A549 (cell line): ENCODE results near the gene RAB17. TPM values are rescaled to one million over a fixed set of nuclear protein-coding genes. Genes with fewer than 3 reads are reported as not detected.

Experiments
- ATAC-seq, 2 experiments: fragments of 200-7000 bp in 1 of 2; fragments of >200 bp in 1 of 2; cut with Nextera tagmentation in 1 of 2; cut with Tn5 transposase in 1 of 2; 3 replicates each; pipeline versions ENCODE4 v1.8.0 to v1.9.1; 2018 to 2020; ENCODE audit warnings: mild to moderate bottlenecking in 1 of 2, moderate library complexity in 1 of 2
- CTCF ChIA-PET: fragments of 300-600 bp; sonication (Branson Sonifier 250); formaldehyde crosslinking; extraction: SDS; loops from one replicate; lab custom pipeline; 2021; ENCODE audit warnings: antibody characterized with exemption, inconsistent platforms; lab: Yijun Ruan, JAX
- POLR2A ChIA-PET: fragments of 350-600 bp; formaldehyde crosslinking; extraction: SDS; loops from one replicate; lab custom pipeline; 2021; ENCODE audit warnings: antibody characterized with exemption, inconsistent platforms; lab: Yijun Ruan, JAX
- DNase-seq, 2 experiments: peaks; one replicate each; pipeline versions ENCODE4 v3.0.0 to v3.0.0-alpha.2; 2011 to 2016; ENCODE audit warnings: low read depth in 1 of 2, low spot score in 1 of 2
- FAIRE-seq: peaks from 2 replicates; lab custom pipeline; 2011; peaks lifted over from hg19 to GRCh38; lab: Jason Lieb, UNC
- H3K27ac ChIP-seq, 2 experiments: fragments of >200 bp; sonication (Bioruptor Twin); formaldehyde crosslinking; 3 replicates each; pipeline ENCODE4 v1.5.1; 2016 to 2017
- H3K4me1 ChIP-seq: fragments of >200 bp; sonication (Bioruptor Twin); formaldehyde crosslinking; 3 replicates; pipeline ENCODE4 v1.6.1; 2016
- H3K4me2 ChIP-seq: fragments of >200 bp; sonication (Bioruptor Twin); formaldehyde crosslinking; 3 replicates; pipeline ENCODE4 v1.6.1; 2016
- H3K4me3 ChIP-seq: fragments of >200 bp; sonication (Bioruptor Twin); formaldehyde crosslinking; 3 replicates; pipeline ENCODE4 v1.5.1; 2016
- H3K9me3 ChIP-seq: fragments of >200 bp; sonication (Bioruptor Twin); formaldehyde crosslinking; 3 replicates; pipeline ENCODE4 v1.6.1; 2016
- CHD4 ChIP-seq: fragments of 200-600 bp; sonication (generic); IDR thresholded peaks from 2 replicates; pipeline ENCODE4 v1.6.1; 2016; ENCODE audit warnings: antibody characterized with exemption, mild to moderate bottlenecking, borderline replicate concordance
- EHF ChIP-seq: fragments of 250-450 bp; sonication (Bioruptor Pico); IDR thresholded peaks from 2 replicates; pipeline ENCODE4 v1.5.0; 2020; ENCODE audit warnings: mild to moderate bottlenecking
- FOSB ChIP-seq: fragments of 250-450 bp; sonication (Bioruptor Pico); IDR thresholded peaks from 2 replicates; pipeline ENCODE4 v1.5.0; 2020; ENCODE audit warnings: mild to moderate bottlenecking, moderate library complexity
- FOXS1 ChIP-seq: fragments of 250-450 bp; sonication (Bioruptor Pico); IDR thresholded peaks from 2 replicates; pipeline ENCODE4 v1.5.0; 2020; ENCODE audit warnings: mild to moderate bottlenecking, moderate library complexity
- HOXB13 ChIP-seq: fragments of 250-450 bp; sonication (Bioruptor Pico); IDR thresholded peaks from 2 replicates; pipeline ENCODE4 v1.5.0; 2020; ENCODE audit warnings: low read depth, mild to moderate bottlenecking, moderate library complexity
- JUN ChIP-seq, 2 experiments: fragments of >200 bp; sonication (Bioruptor Twin); formaldehyde crosslinking; IDR thresholded peaks; 2 replicates in 1 of 2; 3 replicates in 1 of 2; pipeline ENCODE4 v1.6.1; 2016 to 2017
- KDM1A ChIP-seq: fragments of 200-600 bp; sonication (generic); IDR thresholded peaks from 2 replicates; pipeline ENCODE4 v1.6.1; 2016; ENCODE audit warnings: low read depth, mild to moderate bottlenecking
- KDM5A ChIP-seq: fragments of 200-600 bp; sonication (generic); IDR thresholded peaks from 2 replicates; pipeline ENCODE4 v1.6.1; 2016; ENCODE audit warnings: antibody characterized with exemption, mild to moderate bottlenecking
- MAZ ChIP-seq: fragments of 150-350 bp; IDR thresholded peaks from 2 replicates; pipeline ENCODE4 v1.6.1; 2014; ENCODE audit warnings: antibody characterized with exemption, low read depth, low read length, borderline replicate concordance
- MYC ChIP-seq: IDR thresholded peaks from 2 replicates; pipeline ENCODE4 v1.6.1; 2012; ENCODE audit warnings: mild to moderate bottlenecking, inconsistent platforms, low read length, improper control_type of control experiment, borderline replicate concordance
- NPAS2 ChIP-seq: fragments of 250-450 bp; sonication (Bioruptor Pico); IDR thresholded peaks from 2 replicates; pipeline ENCODE4 v1.8.0; 2022; ENCODE audit warnings: mild to moderate bottlenecking, moderate library complexity, borderline replicate concordance
- PHF8 ChIP-seq: fragments of 200-600 bp; sonication (generic); IDR thresholded peaks from 2 replicates; pipeline ENCODE4 v1.6.1; 2016; ENCODE audit warnings: low read depth, mild to moderate bottlenecking, antibody characterized with exemption, moderate library complexity, borderline replicate concordance
- RARB ChIP-seq: fragments of 250-450 bp; sonication (Bioruptor Pico); IDR thresholded peaks from 2 replicates; pipeline ENCODE4 v1.8.0; 2021; ENCODE audit warnings: mild to moderate bottlenecking, moderate library complexity
- RCOR1 ChIP-seq: fragments of 150-350 bp; IDR thresholded peaks from 2 replicates; pipeline ENCODE4 v1.6.1; 2014; ENCODE audit warnings: antibody characterized with exemption, low read length, low read depth
- RFX5 ChIP-seq: fragments of 450-650 bp; IDR thresholded peaks from 2 replicates; pipeline ENCODE4 v1.7.1; 2014; ENCODE audit warnings: antibody characterized with exemption, mild to moderate bottlenecking, moderate library complexity
- RNF2 ChIP-seq: fragments of 200-600 bp; sonication (generic); IDR thresholded peaks from 2 replicates; pipeline ENCODE4 v1.6.1; 2016; ENCODE audit warnings: low read depth, mild to moderate bottlenecking, antibody characterized with exemption, moderate library complexity, borderline replicate concordance
- SREBF2 ChIP-seq: fragments of 450-650 bp; IDR thresholded peaks from 2 replicates; pipeline ENCODE4 v1.6.1; 2014; ENCODE audit warnings: mild to moderate bottlenecking, moderate library complexity
- TP53 ChIP-seq: fragments of 250-450 bp; sonication (Bioruptor Pico); IDR thresholded peaks from 2 replicates; pipeline ENCODE4 v1.5.0; 2021; ENCODE audit warnings: mild to moderate bottlenecking, moderate library complexity
- ZC3H11A ChIP-seq: fragments of 450-650 bp; IDR thresholded peaks from 2 replicates; pipeline ENCODE4 v1.6.1; 2014; ENCODE audit warnings: antibody characterized with exemption, mild to moderate bottlenecking
- ZNF302 ChIP-seq: fragments of 250-450 bp; sonication (Bioruptor Pico); IDR thresholded peaks from 2 replicates; pipeline ENCODE4 v1.9.0; 2021; ENCODE audit warnings: inconsistent platforms, mild to moderate bottlenecking, moderate library complexity
- WGBS: methylation state at CpG from one replicate; pipeline ENCODE4 v1.1.6; 2017; ENCODE audit errors: missing lambda C conversion rate; 5-methylcytosine and 5-hydroxymethylcytosine counted together
- polyA plus RNA-seq, 4 experiments: library from polyadenylated mRNA; depleted of rRNA in 3 of 4; stranded (reverse); fragments of >200 nt; fragmentation: RNase III in 1 of 4; extraction: RNeasy Plus Mini Kit Qiagen cat#74134 plus additional on column Dnase treatment in 1 of 4; gene quantifications; 2 replicates in 3 of 4; 3 replicates in 1 of 4; pipeline ENCODE4 v1.2.3, GENCODE V29; 2011 to 2017
- TF ChIP-seq, protein P1 (sequence below): fragments of >200 bp; sonication (Bioruptor Twin); formaldehyde crosslinking; IDR thresholded peaks from 2 replicates; pipeline ENCODE4 v1.6.1; 2016
- TF ChIP-seq, protein P2 (sequence below): fragments of 250-450 bp; sonication (Bioruptor Pico); IDR thresholded peaks from 2 replicates; pipeline ENCODE4 v1.5.0; 2020; ENCODE audit warnings: low read depth, mild to moderate bottlenecking, moderate library complexity
- TF ChIP-seq, protein P3 (sequence below): fragments of 200-600 bp; sonication (generic); IDR thresholded peaks from 2 replicates; pipeline ENCODE4 v1.6.1; 2016; ENCODE audit warnings: antibody characterized with exemption, mild to moderate bottlenecking, moderate library complexity
- TF ChIP-seq, protein P4 (sequence below): fragments of >200 bp; sonication (Bioruptor Twin); formaldehyde crosslinking; IDR thresholded peaks from 3 replicates; pipeline ENCODE4 v1.6.1; 2016

RAB17 gene
- polyA plus RNA-seq, 2 of the 4 experiments (the other 2 are of a cell fraction) = 0.44 to 2.2 TPM

DNA sequence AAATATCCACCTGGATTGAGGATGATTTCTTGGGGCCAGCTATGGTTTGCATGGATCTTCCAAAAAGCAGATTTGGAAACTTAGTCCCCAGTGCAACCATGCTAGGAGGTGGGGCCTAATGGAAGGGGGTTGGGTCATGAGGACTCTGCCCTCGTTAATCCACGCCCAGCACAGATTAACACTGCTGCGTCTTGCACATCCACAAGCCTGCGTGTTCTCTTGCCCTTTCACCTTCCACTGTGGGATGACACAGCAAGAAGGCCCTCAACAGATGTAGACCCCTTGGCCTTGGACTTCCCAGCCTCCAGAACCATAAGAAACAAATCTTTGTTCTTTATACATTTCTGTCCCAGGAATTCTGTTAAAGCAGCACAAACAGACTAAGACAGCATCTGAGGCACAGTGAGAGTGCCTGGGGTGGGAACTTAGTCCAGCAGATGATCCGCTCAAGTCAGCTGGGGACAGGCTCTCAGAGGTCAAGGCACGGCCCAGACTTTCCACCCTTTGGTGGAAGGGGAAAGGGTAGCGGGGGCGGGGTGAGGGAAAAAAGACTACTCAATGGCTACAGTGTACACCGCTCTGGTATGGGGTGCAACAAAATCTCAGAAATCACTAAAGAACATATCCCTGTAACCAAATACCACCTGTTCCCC is 2.4 kb downstream of the RAB17 start:
- no peak for ATAC-seq
- no peak for TF ChIP-seq TP53
- no peak for TF ChIP-seq NPAS2 (CRISPR knock-in tag)
- no peak for TF ChIP-seq KDM1A
- no peak for TF ChIP-seq HOXB13 (CRISPR knock-in tag)
- no peak for TF ChIP-seq RNF2
- TF ChIP-seq ZNF302 (CRISPR knock-in tag) = no peak
- TF ChIP-seq MYC = no peak
- TF ChIP-seq JUN (IDR thresholded peaks at IDR 0.05) = no peak
- no peak for TF ChIP-seq RCOR1
- TF ChIP-seq RARB (CRISPR knock-in tag) = no peak
- no peak for TF ChIP-seq FOXS1 (CRISPR knock-in tag)
- TF ChIP-seq FOSB (CRISPR knock-in tag) = no peak
- TF ChIP-seq, protein P1, sequence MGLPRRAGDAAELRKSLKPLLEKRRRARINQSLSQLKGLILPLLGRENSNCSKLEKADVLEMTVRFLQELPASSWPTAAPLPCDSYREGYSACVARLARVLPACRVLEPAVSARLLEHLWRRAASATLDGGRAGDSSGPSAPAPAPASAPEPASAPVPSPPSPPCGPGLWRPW = no peak
- TF ChIP-seq, protein P2, sequence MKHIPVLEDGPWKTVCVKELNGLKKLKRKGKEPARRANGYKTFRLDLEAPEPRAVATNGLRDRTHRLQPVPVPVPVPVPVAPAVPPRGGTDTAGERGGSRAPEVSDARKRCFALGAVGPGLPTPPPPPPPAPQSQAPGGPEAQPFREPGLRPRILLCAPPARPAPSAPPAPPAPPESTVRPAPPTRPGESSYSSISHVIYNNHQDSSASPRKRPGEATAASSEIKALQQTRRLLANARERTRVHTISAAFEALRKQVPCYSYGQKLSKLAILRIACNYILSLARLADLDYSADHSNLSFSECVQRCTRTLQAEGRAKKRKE (CRISPR knock-in tag) = no peak
- no peak for TF ChIP-seq EHF
- no peak for TF ChIP-seq KDM5A
- TF ChIP-seq, protein P3, sequence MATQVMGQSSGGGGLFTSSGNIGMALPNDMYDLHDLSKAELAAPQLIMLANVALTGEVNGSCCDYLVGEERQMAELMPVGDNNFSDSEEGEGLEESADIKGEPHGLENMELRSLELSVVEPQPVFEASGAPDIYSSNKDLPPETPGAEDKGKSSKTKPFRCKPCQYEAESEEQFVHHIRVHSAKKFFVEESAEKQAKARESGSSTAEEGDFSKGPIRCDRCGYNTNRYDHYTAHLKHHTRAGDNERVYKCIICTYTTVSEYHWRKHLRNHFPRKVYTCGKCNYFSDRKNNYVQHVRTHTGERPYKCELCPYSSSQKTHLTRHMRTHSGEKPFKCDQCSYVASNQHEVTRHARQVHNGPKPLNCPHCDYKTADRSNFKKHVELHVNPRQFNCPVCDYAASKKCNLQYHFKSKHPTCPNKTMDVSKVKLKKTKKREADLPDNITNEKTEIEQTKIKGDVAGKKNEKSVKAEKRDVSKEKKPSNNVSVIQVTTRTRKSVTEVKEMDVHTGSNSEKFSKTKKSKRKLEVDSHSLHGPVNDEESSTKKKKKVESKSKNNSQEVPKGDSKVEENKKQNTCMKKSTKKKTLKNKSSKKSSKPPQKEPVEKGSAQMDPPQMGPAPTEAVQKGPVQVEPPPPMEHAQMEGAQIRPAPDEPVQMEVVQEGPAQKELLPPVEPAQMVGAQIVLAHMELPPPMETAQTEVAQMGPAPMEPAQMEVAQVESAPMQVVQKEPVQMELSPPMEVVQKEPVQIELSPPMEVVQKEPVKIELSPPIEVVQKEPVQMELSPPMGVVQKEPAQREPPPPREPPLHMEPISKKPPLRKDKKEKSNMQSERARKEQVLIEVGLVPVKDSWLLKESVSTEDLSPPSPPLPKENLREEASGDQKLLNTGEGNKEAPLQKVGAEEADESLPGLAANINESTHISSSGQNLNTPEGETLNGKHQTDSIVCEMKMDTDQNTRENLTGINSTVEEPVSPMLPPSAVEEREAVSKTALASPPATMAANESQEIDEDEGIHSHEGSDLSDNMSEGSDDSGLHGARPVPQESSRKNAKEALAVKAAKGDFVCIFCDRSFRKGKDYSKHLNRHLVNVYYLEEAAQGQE = no peak
- TF ChIP-seq SREBF2 = no peak
- TF ChIP-seq, protein P4, sequence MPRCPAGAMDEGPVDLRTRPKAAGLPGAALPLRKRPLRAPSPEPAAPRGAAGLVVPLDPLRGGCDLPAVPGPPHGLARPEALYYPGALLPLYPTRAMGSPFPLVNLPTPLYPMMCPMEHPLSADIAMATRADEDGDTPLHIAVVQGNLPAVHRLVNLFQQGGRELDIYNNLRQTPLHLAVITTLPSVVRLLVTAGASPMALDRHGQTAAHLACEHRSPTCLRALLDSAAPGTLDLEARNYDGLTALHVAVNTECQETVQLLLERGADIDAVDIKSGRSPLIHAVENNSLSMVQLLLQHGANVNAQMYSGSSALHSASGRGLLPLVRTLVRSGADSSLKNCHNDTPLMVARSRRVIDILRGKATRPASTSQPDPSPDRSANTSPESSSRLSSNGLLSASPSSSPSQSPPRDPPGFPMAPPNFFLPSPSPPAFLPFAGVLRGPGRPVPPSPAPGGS = no peak
- TF ChIP-seq, all 56 proteins: peak for 0
- DNase-seq = no peak
- POLR2A ChIA-PET = no interaction called here
- no peak for FAIRE-seq
- no peak overlapping the region for H3K4me2 ChIP-seq
- no peak overlapping the region for H3K27ac ChIP-seq
- H3K4me1 ChIP-seq = peaks cover 15% of the 10 kb centered on the region
- CTCF ChIA-PET = interaction anchor here (9.1 kb wide), 1 partner anchor 16 kb away, joined by 97 read pairs; no protein-coding TSS in a partner anchor
- no peaks in the 10 kb centered on the region for H3K9me3 ChIP-seq
- H3K4me3 ChIP-seq = no peak overlapping the region
- WGBS = 94% methylated on average over 9 of the region's 9 CpGs

DNA sequence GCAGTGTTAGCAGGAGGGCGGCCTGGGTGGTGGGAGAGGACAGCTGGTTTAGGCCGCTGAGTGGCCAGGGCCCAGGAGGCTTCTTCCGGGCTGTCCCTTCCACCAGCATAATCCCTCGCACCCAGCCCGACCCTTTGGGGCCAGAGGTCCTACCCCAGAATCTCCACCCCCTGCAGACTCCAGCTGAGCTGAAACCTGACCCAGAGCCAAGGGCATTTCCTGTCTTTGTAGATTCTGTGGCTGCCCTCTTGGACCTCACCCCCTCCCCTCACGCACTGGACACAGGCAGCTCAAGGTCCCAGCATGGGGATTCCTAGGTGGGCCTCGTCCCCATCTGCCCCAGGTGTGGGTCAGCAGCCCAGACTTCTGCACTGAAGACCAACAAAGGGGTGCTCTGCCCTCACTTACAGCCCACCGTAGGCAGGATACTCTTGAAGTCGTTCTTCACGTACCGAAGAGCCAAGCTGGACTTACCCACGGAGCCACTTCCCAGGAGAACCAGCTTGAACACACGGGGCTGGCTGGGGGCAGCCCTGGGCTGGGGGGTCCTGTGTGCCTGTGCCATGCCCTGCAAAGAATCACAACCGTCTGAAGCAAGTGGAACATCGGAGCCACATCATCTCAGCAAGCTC is 4.8 kb downstream of the RAB17 start:
- no peak for FAIRE-seq
- 72% methylated on average over 15 of the region's 15 CpGs for WGBS
- DNase-seq = no peak
- CTCF ChIA-PET = interaction anchor here (1.3 to 9.1 kb wide), 5 partner anchors 10 to 164 kb away, joined by 3 to 97 read pairs (median 6); no protein-coding TSS in a partner anchor
- TF ChIP-seq, protein P1 = no peak
- TF ChIP-seq PHF8 = no peak
- TF ChIP-seq CHD4 = no peak
- TF ChIP-seq ZC3H11A = no peak
- TF ChIP-seq RFX5 = no peak
- no peak for TF ChIP-seq RCOR1
- no peak for TF ChIP-seq EHF
- TF ChIP-seq MAZ = no peak
- TF ChIP-seq, all 56 proteins: peak for 0
- no peak overlapping the region for H3K4me2 ChIP-seq
- POLR2A ChIA-PET = no interaction called here
- H3K4me1 ChIP-seq = peaks cover 13% of the 10 kb centered on the region
- no peak overlapping the region for H3K27ac ChIP-seq
- no peak overlapping the region for H3K4me3 ChIP-seq
- no peak for ATAC-seq
- no peaks in the 10 kb centered on the region for H3K9me3 ChIP-seq
